HEK293 (cell line): ENCODE measurements around the gene NEURL1.
A peak's percentile ranks its signal among the peaks of the same experiment; 100 is the strongest.

Experiments used
- CTCF ChIA-PET: fragments of 350-600 bp; formaldehyde crosslinking; extraction: SDS; loops from one replicate; lab custom pipeline; 2021; ENCODE audit warnings: antibody characterized with exemption; lab: Yijun Ruan, JAX
- POLR2A ChIA-PET: fragments of 300-600 bp; formaldehyde crosslinking; extraction: SDS; loops from one replicate; lab custom pipeline; 2020; ENCODE audit warnings: antibody characterized with exemption, inconsistent platforms; lab: Yijun Ruan, JAX
- H3K27ac ChIP-seq: fragments of 200-500 bp; sonication (Bioruptor generic); 2 replicates; pipeline ENCODE4 v1.5.1; 2014; ENCODE audit warnings: low read depth, low read length, control low read depth, inconsistent platforms; ENCODE audit errors: extremely low read depth
- H3K36me3 ChIP-seq, 2 experiments: fragments of 200-500 bp in 1 of 2; sonication (Bioruptor generic) in 1 of 2; 1 replicate in 1 of 2; 2 replicates in 1 of 2; pipeline ENCODE4 v1.5.1; 2014 to 2017; ENCODE audit warnings: inconsistent platforms in 2 of 2, low read length in 2 of 2; ENCODE audit not compliant: control insufficient read depth in 2 of 2, insufficient read depth in 1 of 2
- H3K4me1 ChIP-seq: fragments of 200-500 bp; sonication (Bioruptor generic); 2 replicates; pipeline ENCODE4 v1.5.1; 2014; ENCODE audit warnings: mild to moderate bottlenecking, low read length, inconsistent platforms; ENCODE audit not compliant: control insufficient read depth, insufficient read depth
- H3K4me3 ChIP-seq: 2 replicates; pipeline ENCODE4 v1.5.1; 2011; ENCODE audit warnings: low read depth, mild to moderate bottlenecking, control low read depth, low read length, moderate library complexity
- H3K9me3 ChIP-seq: fragments of 200-500 bp; sonication (Bioruptor generic); 2 replicates; pipeline ENCODE4 v1.5.1; 2014; ENCODE audit warnings: low read depth, low read length, inconsistent platforms; ENCODE audit not compliant: control insufficient read depth, insufficient read depth
- BCL11A ChIP-seq: fragments of 450-650 bp; formaldehyde crosslinking; IDR thresholded peaks from 2 replicates; pipeline ENCODE4 v1.5.1; 2016; ENCODE audit warnings: low read depth, missing biosample characterization, missing genetic modification characterization
- SCRT2 ChIP-seq: fragments of 450-650 bp; formaldehyde crosslinking; IDR thresholded peaks from 2 replicates; pipeline ENCODE4 v1.5.1; 2016; ENCODE audit warnings: missing biosample characterization, missing genetic modification characterization
- ZBTB17 ChIP-seq: fragments of 450-650 bp; formaldehyde crosslinking; IDR thresholded peaks from 2 replicates; pipeline ENCODE4 v1.5.1; 2016; ENCODE audit warnings: missing biosample characterization, missing genetic modification characterization
- ZNF184 ChIP-seq: fragments of 450-650 bp; IDR thresholded peaks from 2 replicates; pipeline ENCODE4 v1.5.1; 2018; ENCODE audit warnings: missing biosample characterization, mild to moderate bottlenecking, missing genetic modification characterization
- ZNF211 ChIP-seq: fragments of 450-650 bp; formaldehyde crosslinking; IDR thresholded peaks from 2 replicates; pipeline ENCODE4 v1.5.1; 2016; ENCODE audit warnings: low read depth, missing biosample characterization, missing genetic modification characterization
- ZNF223 ChIP-seq: fragments of 450-650 bp; formaldehyde crosslinking; IDR thresholded peaks from 2 replicates; pipeline ENCODE4 v1.5.1; 2016; ENCODE audit warnings: missing biosample characterization, missing genetic modification characterization
- ZNF266 ChIP-seq: fragments of 450-650 bp; formaldehyde crosslinking; IDR thresholded peaks from 2 replicates; pipeline ENCODE4 v1.5.1; 2016; ENCODE audit warnings: missing biosample characterization, missing genetic modification characterization, low read depth
- ZNF274 ChIP-seq, 2 experiments: fragments of 200-500 bp in 1 of 2; fragments of 450-650 bp in 1 of 2; sonication (Bioruptor generic) in 1 of 2; formaldehyde crosslinking in 1 of 2; IDR thresholded peaks; 2 replicates each; pipeline versions ENCODE4 v1.5.1 to v1.6.1; 2014 to 2016; ENCODE audit warnings: borderline replicate concordance in 1 of 2, inconsistent platforms in 1 of 2, low read length in 1 of 2, missing biosample characterization in 1 of 2, missing genetic modification characterization in 1 of 2
- ZNF324 ChIP-seq: fragments of 450-650 bp; formaldehyde crosslinking; IDR thresholded peaks from 2 replicates; pipeline ENCODE4 v1.5.1; 2016; ENCODE audit warnings: missing biosample characterization, missing genetic modification characterization
- ZNF37A ChIP-seq: fragments of 450-650 bp; IDR thresholded peaks from 2 replicates; pipeline ENCODE4 v1.5.1; 2018; ENCODE audit warnings: missing biosample characterization, missing genetic modification characterization
- ZNF433 ChIP-seq: fragments of 450-650 bp; formaldehyde crosslinking; IDR thresholded peaks from 2 replicates; pipeline ENCODE4 v1.5.1; 2016; ENCODE audit warnings: missing biosample characterization, missing genetic modification characterization, low read depth
- ZNF518A ChIP-seq: fragments of 450-650 bp; formaldehyde crosslinking; conservative IDR thresholded peaks from 2 replicates; pipeline ENCODE4 v1.5.1; 2016; ENCODE audit warnings: low read depth, missing biosample characterization, missing genetic modification characterization
- ZNF658 ChIP-seq: fragments of 450-650 bp; formaldehyde crosslinking; IDR thresholded peaks from 2 replicates; pipeline ENCODE4; 2016; ENCODE audit warnings: missing biosample characterization, missing genetic modification characterization

NEURL1 gene

GRCh38 chr10:103599211-103599610 is 105.7 kb downstream of the NEURL1 start:
- no peak overlapping the region for H3K4me3 ChIP-seq
- no peak for TF ChIP-seq ZNF211 (tag by site-specific recombination)
- TF ChIP-seq ZBTB17 (tag by site-specific recombination): 0 out of 2 replicates have a peak, but pooled peaks have one; percentile 8
- ChIA-PET CTCF (interaction anchor here (0.6 to 2.6 kb wide), 22 partner anchors 9 to 362 kb away, joined by 3 to 37 read pairs (median 4); partner anchors contain the start of gene SH3PXD2A), POLR2A (no interaction called here)
- no peaks in the 10 kb centered on the region for H3K9me3 ChIP-seq
- peaks cover 0 to 34% of the 10 kb centered on the region in 2 experiments; a peak in 1 of 3 replicates for H3K36me3 ChIP-seq
- H3K27ac ChIP-seq: no peak overlapping the region
- no peaks in the 10 kb centered on the region for H3K4me1 ChIP-seq

GRCh38 chr10:103599907-103600306 is 106.4 kb downstream of the NEURL1 start:
- TF ChIP-seq BCL11A (tag by site-specific recombination) (no peak), ZNF518A (tag by site-specific recombination) (no peak), ZNF37A (tag by site-specific recombination) (no peak)
- TF ChIP-seq, all 188 proteins: peak for 0
- POLR2A ChIA-PET: no interaction called here
- CTCF ChIA-PET: interaction anchor here (0.6 to 2.6 kb wide), 13 partner anchors 10 to 287 kb away, joined by 3 to 37 read pairs (median 6); no protein-coding TSS in a partner anchor
- no peak overlapping the region for H3K4me3 ChIP-seq
- no peak overlapping the region for H3K27ac ChIP-seq
- H3K9me3 ChIP-seq: no peaks in the 10 kb centered on the region
- no peaks in the 10 kb centered on the region for H3K4me1 ChIP-seq
- H3K36me3 ChIP-seq: peaks cover 0 to 41% of the 10 kb centered on the region in 2 experiments; a peak in 1 of 3 replicates

GRCh38 chr10:103600325-103600724 is 106.8 kb downstream of the NEURL1 start:
- H3K27ac ChIP-seq: no peak overlapping the region
- ChIA-PET POLR2A (no interaction called here), CTCF (interaction anchor here (1.4 to 2.6 kb wide), 3 partner anchors 86 to 284 kb away, joined by 6 to 37 read pairs (median 12); no protein-coding TSS in a partner anchor)
- H3K4me3 ChIP-seq: no peak overlapping the region
- peak; percentile 23; the same call in 1 of the 2 replicates for TF ChIP-seq SCRT2
- TF ChIP-seq ZNF433: no peak
- TF ChIP-seq ZNF658 (tag by site-specific recombination): no peak
- no peaks in the 10 kb centered on the region for H3K9me3 ChIP-seq
- peaks cover 0 to 45% of the 10 kb centered on the region in 2 experiments; a peak in 1 of 3 replicates for H3K36me3 ChIP-seq
- H3K4me1 ChIP-seq: no peaks in the 10 kb centered on the region

- POLR2A ChIA-PET: no interaction called here
- Histone ChIP-seq H3K9me3 (no peaks in the 10 kb centered on the region), H3K4me1 (no peaks in the 10 kb centered on the region), H3K27ac (no peak overlapping the region), H3K4me3 (no peak overlapping the region), H3K36me3 (peaks cover 0 to 53% of the 10 kb centered on the region in 2 experiments; a peak in 1 of 3 replicates)
- TF ChIP-seq ZNF184 (no peak), ZNF266 (no peak), ZNF223 (tag by site-specific recombination) (no peak), ZNF274 (IDR thresholded peaks at IDR 0.05; ENCODE audit: low read length) (no peak), ZNF274 (tag by site-specific recombination; IDR thresholded peaks at IDR 0.05; ENCODE audit: borderline replicate concordance) (no peak), ZNF324 (tag by site-specific recombination) (no peak)
- CTCF ChIA-PET: interaction anchor here (0.6 kb wide), 1 partner anchor 115 kb away, joined by 3 read pairs; no protein-coding TSS in a partner anchor
Observed at GRCh38 chr10:103600956-103601569, 107.6 kb downstream of the NEURL1 start.
